CD4-positive, alpha-beta T cell treated with Interleukin-10 for 1 hour (primary cell): ENCODE data around the gene COPRS.

Experiments
- DNase-seq: peaks from one replicate; pipeline ENCODE4 v3.0.0-alpha.2; 2020

The COPRS gene

DNA sequence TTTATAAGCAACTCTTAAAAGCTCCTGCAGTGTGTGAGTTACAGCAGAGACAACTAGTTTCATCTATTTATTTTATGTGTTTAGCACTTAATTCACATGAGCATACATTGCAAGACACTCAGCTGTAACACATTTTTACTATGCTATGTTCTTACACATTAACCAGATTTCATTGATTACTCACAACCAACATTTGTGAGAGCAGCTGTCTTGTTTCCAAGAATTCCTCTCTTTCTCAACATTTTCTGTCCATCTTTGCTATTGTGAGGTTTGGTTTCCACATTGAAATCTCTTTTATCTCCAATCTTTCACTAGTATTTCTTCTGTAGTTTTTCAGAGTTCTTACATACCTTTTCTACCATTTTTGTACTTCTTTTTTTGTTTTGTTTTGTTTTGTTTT is 51.2 kb downstream of the COPRS start:
- DNase-seq: no peak

GRCh38 chr17:31806921-31807320 is 52.1 kb downstream of the COPRS start:
- DNase-seq: no peak

- no peak for DNase-seq
Measured at GRCh38 chr17:31803494-31804213, 55.4 kb downstream of the COPRS start.

DNA sequence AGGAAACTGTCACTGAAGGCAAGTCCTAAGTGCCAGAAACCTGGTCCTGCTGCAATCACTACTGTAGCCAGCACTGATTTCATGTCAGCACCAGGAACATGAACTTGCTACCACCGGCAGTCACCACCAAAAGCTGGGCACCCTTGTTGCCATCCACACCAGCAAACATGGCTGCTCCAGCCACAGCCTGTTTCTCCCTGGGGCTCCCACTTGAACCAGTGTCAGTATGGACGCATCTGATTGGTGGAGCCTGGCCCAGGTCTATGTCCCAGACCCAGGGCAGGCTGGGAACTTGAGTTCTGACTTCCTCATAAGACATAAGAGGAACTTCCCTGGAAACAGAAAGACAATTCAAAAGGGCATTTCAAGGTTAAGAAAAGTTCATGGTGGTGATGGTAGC is 56.5 kb downstream of the COPRS start:
- DNase-seq: no peak
